ENCODE results near the gene NCL.

GRCh38 chr2:231458368-231458767, 5.9 kb downstream of the NCL start:
- TF ChIP-seq, protein P1, sequence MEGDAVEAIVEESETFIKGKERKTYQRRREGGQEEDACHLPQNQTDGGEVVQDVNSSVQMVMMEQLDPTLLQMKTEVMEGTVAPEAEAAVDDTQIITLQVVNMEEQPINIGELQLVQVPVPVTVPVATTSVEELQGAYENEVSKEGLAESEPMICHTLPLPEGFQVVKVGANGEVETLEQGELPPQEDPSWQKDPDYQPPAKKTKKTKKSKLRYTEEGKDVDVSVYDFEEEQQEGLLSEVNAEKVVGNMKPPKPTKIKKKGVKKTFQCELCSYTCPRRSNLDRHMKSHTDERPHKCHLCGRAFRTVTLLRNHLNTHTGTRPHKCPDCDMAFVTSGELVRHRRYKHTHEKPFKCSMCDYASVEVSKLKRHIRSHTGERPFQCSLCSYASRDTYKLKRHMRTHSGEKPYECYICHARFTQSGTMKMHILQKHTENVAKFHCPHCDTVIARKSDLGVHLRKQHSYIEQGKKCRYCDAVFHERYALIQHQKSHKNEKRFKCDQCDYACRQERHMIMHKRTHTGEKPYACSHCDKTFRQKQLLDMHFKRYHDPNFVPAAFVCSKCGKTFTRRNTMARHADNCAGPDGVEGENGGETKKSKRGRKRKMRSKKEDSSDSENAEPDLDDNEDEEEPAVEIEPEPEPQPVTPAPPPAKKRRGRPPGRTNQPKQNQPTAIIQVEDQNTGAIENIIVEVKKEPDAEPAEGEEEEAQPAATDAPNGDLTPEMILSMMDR (IDR thresholded peaks at IDR 0.05): no peak
- no peak for TF ChIP-seq POLR2A (IDR thresholded peaks at IDR 0.05)

Measured in thyroid gland (tissue), 4 donors.